ENCODE measurements around the gene NAT14. TPM values are rescaled to one million over a fixed set of nuclear protein-coding genes. Genes with fewer than 3 reads are reported as not detected.
A peak's percentile ranks its signal among the peaks of the same experiment; 100 is the strongest.

The NAT14 gene
- total RNA-seq, 1 donor from 2014 or later = 81.1 TPM

DNA sequence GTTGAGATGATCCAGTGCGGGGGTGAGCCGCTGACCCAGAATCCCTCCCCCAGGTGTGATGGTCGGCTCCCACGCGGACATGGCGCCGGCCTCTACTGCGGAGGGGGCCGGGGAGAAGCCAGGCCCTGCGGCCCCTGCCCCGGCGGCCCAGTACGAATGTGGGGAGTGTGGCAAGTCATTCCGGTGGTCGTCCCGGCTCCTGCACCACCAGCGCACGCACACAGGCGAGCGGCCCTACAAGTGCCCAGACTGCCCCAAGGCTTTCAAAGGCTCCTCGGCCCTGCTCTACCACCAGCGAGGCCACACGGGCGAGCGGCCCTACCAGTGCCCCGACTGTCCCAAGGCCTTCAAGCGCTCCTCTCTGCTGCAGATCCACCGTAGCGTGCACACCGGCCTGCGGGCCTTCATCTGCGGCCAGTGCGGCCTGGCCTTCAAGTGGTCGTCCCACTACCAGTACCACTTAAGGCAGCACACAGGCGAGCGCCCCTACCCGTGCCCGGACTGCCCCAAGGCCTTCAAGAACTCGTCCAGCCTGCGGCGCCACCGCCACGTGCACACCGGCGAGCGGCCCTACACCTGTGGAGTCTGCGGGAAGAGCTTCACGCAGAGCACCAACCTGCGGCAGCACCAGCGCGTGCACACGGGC is 3.7 kb upstream of the NAT14 start:
- Mint-ChIP-seq H3K27ac (ENCODE audit: unreplicated experiment) (no peak overlapping the region), H3K27me3 (ENCODE audit: low read depth) (peaks cover 7% of the 10 kb centered on the region), H3K4me1 (peaks cover 37% of the 10 kb centered on the region), H3K36me3 (ENCODE audit: low read depth) (no peaks in the 10 kb centered on the region), H3K9me3 (no peaks in the 10 kb centered on the region), H3K4me3 (peak overlapping the region; percentile 23)
- TF ChIP-seq, protein P1, sequence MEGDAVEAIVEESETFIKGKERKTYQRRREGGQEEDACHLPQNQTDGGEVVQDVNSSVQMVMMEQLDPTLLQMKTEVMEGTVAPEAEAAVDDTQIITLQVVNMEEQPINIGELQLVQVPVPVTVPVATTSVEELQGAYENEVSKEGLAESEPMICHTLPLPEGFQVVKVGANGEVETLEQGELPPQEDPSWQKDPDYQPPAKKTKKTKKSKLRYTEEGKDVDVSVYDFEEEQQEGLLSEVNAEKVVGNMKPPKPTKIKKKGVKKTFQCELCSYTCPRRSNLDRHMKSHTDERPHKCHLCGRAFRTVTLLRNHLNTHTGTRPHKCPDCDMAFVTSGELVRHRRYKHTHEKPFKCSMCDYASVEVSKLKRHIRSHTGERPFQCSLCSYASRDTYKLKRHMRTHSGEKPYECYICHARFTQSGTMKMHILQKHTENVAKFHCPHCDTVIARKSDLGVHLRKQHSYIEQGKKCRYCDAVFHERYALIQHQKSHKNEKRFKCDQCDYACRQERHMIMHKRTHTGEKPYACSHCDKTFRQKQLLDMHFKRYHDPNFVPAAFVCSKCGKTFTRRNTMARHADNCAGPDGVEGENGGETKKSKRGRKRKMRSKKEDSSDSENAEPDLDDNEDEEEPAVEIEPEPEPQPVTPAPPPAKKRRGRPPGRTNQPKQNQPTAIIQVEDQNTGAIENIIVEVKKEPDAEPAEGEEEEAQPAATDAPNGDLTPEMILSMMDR (conservative IDR thresholded peaks at IDR 0.05) = no peak
- no peak for DNase-seq (ENCODE audit: low read depth, low spot score)

DNA sequence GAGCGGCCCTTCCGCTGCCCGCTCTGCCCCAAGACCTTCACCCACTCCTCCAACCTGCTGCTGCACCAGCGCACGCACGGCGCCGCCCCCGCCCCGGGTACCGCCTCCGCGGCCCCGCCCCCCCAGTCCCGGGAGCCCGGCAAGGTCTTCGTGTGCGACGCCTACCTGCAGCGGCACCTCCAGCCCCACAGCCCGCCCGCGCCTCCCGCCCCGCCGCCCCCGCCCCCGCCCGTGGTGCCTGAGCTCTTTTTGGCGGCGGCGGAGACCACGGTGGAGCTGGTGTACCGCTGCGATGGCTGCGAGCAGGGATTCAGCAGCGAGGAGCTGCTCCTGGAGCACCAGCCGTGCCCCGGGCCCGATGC is 3.2 kb upstream of the NAT14 start:
- TF ChIP-seq, protein P1 (conservative IDR thresholded peaks at IDR 0.05) = no peak

DNA sequence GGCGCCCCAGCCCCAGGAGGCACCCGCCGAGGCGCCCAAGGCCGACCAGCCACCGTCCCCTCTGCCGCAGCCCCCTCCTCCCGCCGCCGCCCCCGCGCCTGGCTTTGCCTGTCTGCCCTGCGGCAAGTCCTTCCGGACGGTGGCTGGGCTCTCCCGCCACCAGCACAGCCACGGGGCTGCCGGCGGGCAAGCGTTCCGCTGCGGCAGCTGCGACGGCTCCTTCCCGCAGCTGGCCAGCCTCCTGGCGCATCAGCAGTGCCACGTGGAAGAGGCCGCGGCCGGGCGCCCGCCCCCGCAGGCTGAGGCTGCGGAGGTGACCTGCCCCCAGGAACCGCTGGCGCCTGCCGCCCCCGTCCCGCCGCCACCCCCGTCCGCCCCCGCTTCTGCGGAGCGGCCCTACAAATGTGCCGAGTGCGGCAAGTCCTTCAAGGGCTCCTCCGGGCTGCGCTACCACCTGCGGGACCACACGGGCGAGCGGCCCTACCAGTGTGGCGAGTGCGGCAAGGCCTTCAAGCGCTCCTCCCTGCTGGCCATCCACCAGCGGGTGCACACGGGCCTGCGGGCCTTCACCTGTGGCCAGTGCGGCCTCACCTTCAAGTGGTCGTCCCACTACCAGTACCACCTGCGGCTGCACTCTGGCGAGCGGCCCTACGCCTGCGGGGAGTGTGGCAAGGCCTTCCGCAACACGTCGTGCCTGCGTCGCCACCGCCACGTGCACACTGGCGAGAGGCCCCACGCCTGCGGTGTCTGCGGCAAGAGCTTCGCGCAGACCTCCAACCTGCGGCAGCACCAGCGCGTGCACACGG is 2.6 kb upstream of the NAT14 start:
- no peak overlapping the region for H3K4me3 Mint-ChIP-seq
- DNase-seq (ENCODE audit: low read depth, low spot score) = no peak
- TF ChIP-seq, protein P1 (conservative IDR thresholded peaks at IDR 0.05) = no peak
- peaks cover 36% of the 10 kb centered on the region for H3K4me1 Mint-ChIP-seq
- no peaks in the 10 kb centered on the region for H3K9me3 Mint-ChIP-seq
- no peak overlapping the region for H3K27ac Mint-ChIP-seq (ENCODE audit: unreplicated experiment)
- H3K36me3 Mint-ChIP-seq (ENCODE audit: low read depth) = no peaks in the 10 kb centered on the region
- H3K27me3 Mint-ChIP-seq (ENCODE audit: low read depth) = peaks cover 3% of the 10 kb centered on the region

More for the DNA sequence above, 3.2 kb upstream of the NAT14 start:
- peak overlapping the region; percentile 23 for H3K4me3 Mint-ChIP-seq
- H3K4me1 Mint-ChIP-seq = peaks cover 36% of the 10 kb centered on the region
- H3K9me3 Mint-ChIP-seq = no peaks in the 10 kb centered on the region
- H3K27ac Mint-ChIP-seq (ENCODE audit: unreplicated experiment) = no peak overlapping the region
- DNase-seq (ENCODE audit: low read depth, low spot score) = no peak
- H3K36me3 Mint-ChIP-seq (ENCODE audit: low read depth) = no peaks in the 10 kb centered on the region
- H3K27me3 Mint-ChIP-seq (ENCODE audit: low read depth) = peaks cover 7% of the 10 kb centered on the region

DNA sequence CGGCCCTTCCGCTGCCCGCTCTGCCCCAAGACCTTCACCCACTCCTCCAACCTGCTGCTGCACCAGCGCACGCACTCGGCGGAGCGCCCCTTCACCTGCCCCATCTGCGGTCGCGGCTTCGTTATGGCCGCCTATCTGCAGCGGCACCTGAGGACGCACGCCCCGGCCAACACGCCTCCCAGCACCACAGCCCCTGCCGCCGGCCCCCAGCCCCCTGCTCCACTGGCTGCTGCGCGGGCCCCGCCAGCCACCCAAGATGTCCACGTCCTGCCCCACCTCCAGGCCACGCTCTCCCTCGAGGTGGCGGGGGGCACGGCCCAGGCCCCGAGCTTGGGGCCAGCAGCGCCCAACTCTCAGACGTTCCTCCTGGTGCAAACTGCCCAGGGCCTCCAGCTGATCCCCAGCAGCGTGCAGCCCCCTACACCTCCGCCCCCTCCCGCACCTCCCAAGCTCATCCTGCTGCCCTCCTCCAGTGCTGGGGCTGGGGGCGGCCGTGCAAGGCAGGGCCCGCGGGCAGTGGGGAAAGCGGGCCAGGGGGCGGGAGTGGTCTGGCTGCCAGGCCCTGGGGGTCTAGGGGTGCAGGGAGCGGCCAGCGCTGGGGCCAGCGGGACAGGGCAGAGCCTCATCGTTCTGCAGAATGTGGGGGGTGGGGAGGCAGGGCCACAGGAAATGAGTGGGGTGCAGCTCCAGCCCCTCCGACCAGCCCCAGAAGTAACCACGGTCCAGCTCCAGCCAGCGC is 1.9 kb upstream of the NAT14 start:
- no peaks in the 10 kb centered on the region for H3K36me3 Mint-ChIP-seq (ENCODE audit: low read depth)
- no peak overlapping the region for H3K4me3 Mint-ChIP-seq
- no peaks in the 10 kb centered on the region for H3K9me3 Mint-ChIP-seq
- DNase-seq (ENCODE audit: low read depth, low spot score) = no peak
- no peak overlapping the region for H3K27ac Mint-ChIP-seq (ENCODE audit: unreplicated experiment)
- H3K4me1 Mint-ChIP-seq = peaks cover 35% of the 10 kb centered on the region
- peaks cover 3% of the 10 kb centered on the region for H3K27me3 Mint-ChIP-seq (ENCODE audit: low read depth)
- TF ChIP-seq, protein P1 (conservative IDR thresholded peaks at IDR 0.05) = no peak

DNA sequence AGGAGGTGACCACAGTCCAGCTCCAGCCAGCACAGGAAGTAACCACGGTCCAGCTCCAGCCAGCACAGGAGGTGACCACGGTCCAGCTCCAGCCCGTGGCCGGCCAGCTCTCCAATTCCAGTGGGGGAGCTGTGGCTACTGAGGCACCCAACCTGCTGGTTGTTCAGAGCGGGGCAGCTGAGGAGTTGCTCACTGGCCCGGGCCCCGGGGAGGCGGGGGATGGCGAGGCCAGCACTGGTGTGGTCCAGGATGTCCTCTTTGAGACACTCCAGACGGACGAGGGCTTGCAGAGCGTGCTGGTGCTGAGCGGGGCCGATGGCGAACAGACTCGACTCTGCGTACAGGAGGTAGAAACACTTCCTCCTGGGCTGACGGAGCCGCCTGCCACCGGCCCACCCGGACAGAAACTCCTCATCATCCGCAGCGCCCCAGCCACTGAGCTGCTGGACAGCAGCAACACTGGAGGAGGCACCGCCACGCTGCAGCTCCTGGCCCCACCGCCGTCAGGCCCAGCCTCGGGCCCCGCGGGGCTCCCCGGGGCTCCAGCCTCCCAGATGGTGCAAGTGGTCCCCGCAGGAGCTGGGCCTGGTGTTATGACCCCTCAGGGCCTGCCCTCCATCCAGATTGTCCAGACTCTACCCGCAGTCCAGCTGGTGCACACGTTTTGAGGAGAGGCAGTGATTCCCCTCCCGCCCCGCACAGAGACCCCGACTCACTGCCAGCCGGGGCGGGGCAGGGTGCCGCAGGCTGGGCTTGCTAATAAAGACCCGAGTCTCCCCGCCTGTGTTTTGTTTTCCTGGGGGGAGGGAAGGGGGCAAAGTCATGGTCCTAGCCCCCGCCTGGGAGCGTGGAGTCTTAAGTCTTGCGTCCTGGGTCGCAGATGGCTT is 1.0 kb upstream of the NAT14 start:
- H3K4me1 Mint-ChIP-seq = peaks cover 30% of the 10 kb centered on the region
- TF ChIP-seq, protein P1 (conservative IDR thresholded peaks at IDR 0.05) = no peak
- no peaks in the 10 kb centered on the region for H3K36me3 Mint-ChIP-seq (ENCODE audit: low read depth)
- peaks cover 3% of the 10 kb centered on the region for H3K27me3 Mint-ChIP-seq (ENCODE audit: low read depth)
- no peaks in the 10 kb centered on the region for H3K9me3 Mint-ChIP-seq
- DNase-seq (ENCODE audit: low read depth, low spot score) = no peak
- no peak overlapping the region for H3K27ac Mint-ChIP-seq (ENCODE audit: unreplicated experiment)
- H3K4me3 Mint-ChIP-seq = peak overlapping the region; percentile 90

All from neural crest cell (in vitro differentiated cells).